ENCODE results near the gene CIDEB. TPM values are rescaled to one million over a fixed set of nuclear protein-coding genes. Genes with fewer than 3 reads are reported as not detected.

The CIDEB gene
- total and polyA plus RNA-seq, 9 donors = 8.9 to 21.1 (median 14.8) TPM

DNA sequence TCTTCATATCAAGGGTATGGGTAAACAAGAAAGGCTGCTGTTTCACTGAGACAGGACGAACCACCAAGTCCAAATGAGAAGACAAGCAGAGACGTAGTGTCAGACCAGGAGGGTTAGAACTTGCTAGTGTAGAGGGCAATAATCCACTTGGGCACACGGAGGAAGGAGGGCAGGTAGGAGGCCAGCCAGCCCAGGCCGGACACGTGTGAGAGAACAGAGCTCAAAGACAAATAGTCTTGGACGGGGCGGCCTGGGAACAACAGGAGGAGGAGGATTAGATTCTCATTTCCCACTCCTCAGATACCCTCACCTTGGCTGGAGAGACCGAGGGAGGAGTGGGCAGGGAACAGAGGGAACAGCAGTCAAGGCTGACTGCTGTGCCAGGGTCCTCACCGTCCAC is 17.0 kb downstream of the CIDEB start:
- no peaks in the 10 kb centered on the region for H3K9me3 ChIP-seq (replicated peaks; ENCODE audit: control insufficient read depth, low read depth, low read length)
- H3K36me3 ChIP-seq (ENCODE audit: control insufficient read depth, insufficient read depth, low read length) = peaks cover 39% of the 10 kb centered on the region
- no peaks in the 10 kb centered on the region for H3K27me3 ChIP-seq (ENCODE audit: control insufficient read depth, insufficient read depth, low read length)
- no peak for DNase-seq
- no peaks in the 10 kb centered on the region for H3K4me1 ChIP-seq (ENCODE audit: control insufficient read depth, insufficient read depth, low read length)
- H3K27ac ChIP-seq (ENCODE audit: low read length) = no peak overlapping the region
- WGBS (ENCODE audit: insufficient coverage) = 67% methylated on average over 4 of the region's 9 CpGs
- no peak overlapping the region for H3K4me3 ChIP-seq (ENCODE audit: low read length)

DNA sequence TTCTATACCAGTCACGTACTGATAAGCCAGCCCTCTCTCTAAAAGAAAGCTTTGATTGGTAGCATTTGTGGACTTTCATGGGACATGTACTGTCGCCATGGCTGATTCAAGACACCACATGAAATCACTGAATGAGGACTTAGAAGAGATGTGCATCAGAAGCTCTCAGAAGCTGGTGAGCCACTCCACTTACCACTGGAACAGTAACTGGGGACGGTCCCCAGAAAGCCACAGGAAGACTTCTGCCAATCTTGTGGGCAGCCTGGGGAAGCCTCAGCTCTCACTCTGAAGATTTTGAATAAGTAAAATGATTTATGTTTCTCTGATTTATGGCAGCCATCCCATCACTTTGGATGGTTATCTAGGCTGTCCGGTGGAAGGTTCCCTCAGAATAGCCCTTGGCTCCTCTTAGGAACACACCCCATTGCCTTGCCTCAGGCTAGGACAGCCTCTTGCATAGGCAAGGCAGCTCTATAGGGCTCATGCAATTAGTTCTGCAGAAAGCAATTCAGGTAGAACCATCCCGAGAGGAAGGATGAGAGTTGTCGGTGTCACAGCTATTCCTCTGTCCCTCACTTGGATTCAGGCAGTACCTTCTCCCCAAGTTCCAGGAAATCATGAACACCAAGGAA is 18.0 kb downstream of the CIDEB start:
- Histone ChIP-seq H3K27ac (ENCODE audit: low read length) (no peak overlapping the region), H3K27me3 (ENCODE audit: control insufficient read depth, insufficient read depth, low read length) (no peaks in the 10 kb centered on the region), H3K9me3 (replicated peaks; ENCODE audit: control insufficient read depth, low read depth, low read length) (no peaks in the 10 kb centered on the region), H3K36me3 (ENCODE audit: control insufficient read depth, insufficient read depth, low read length) (peaks cover 34% of the 10 kb centered on the region), H3K4me3 (ENCODE audit: low read length) (no peak overlapping the region), H3K4me1 (ENCODE audit: control insufficient read depth, insufficient read depth, low read length) (no peaks in the 10 kb centered on the region)
- 100% methylated on average over 2 of the region's 6 CpGs for WGBS (ENCODE audit: insufficient coverage)
- no peak for DNase-seq

- H3K27me3 ChIP-seq (ENCODE audit: control insufficient read depth, insufficient read depth, low read length) = no peaks in the 10 kb centered on the region
- H3K4me3 ChIP-seq (ENCODE audit: low read length) = no peak overlapping the region
- no peaks in the 10 kb centered on the region for H3K9me3 ChIP-seq (replicated peaks; ENCODE audit: control insufficient read depth, low read depth, low read length)
- no peak for DNase-seq
- H3K4me1 ChIP-seq (ENCODE audit: control insufficient read depth, insufficient read depth, low read length) = peaks cover 11% of the 10 kb centered on the region
- 92% methylated on average over 2 of the region's 5 CpGs for WGBS (ENCODE audit: insufficient coverage)
- no peak overlapping the region for H3K27ac ChIP-seq (ENCODE audit: low read length)
- H3K36me3 ChIP-seq (ENCODE audit: control insufficient read depth, insufficient read depth, low read length) = peaks cover 26% of the 10 kb centered on the region
Measured at GRCh38 chr14:24286996-24287395, 20.8 kb downstream of the CIDEB start.

DNA sequence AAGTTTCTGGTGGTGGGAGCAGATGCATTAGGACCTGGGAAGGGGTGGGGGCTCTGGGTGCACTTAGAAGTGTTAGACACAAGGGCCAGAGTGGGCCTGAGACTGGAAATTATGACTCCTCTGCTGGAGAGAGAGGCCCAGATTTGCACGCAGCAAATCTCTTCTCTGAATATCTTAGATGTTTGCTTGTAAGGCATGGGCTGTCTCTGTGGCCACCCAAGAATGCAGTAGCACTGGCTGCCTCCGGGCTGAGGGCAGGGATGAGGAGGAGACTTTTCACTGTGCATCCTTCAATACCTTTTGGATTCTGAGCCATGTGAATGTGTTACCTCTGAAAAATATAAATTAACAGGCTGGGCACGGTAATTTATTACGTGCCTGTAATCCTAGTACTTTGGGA is 22.4 kb downstream of the CIDEB start:
- no peak overlapping the region for H3K27ac ChIP-seq (ENCODE audit: low read length)
- no peaks in the 10 kb centered on the region for H3K27me3 ChIP-seq (ENCODE audit: control insufficient read depth, insufficient read depth, low read length)
- H3K4me3 ChIP-seq (ENCODE audit: low read length) = no peak overlapping the region
- no peaks in the 10 kb centered on the region for H3K9me3 ChIP-seq (replicated peaks; ENCODE audit: control insufficient read depth, low read depth, low read length)
- H3K4me1 ChIP-seq (ENCODE audit: control insufficient read depth, insufficient read depth, low read length) = peaks cover 11% of the 10 kb centered on the region
- peaks cover 11% of the 10 kb centered on the region for H3K36me3 ChIP-seq (ENCODE audit: control insufficient read depth, insufficient read depth, low read length)
- 75% methylated on average over 1 of the region's 4 CpGs for WGBS (ENCODE audit: insufficient coverage)
- no peak for DNase-seq

DNA sequence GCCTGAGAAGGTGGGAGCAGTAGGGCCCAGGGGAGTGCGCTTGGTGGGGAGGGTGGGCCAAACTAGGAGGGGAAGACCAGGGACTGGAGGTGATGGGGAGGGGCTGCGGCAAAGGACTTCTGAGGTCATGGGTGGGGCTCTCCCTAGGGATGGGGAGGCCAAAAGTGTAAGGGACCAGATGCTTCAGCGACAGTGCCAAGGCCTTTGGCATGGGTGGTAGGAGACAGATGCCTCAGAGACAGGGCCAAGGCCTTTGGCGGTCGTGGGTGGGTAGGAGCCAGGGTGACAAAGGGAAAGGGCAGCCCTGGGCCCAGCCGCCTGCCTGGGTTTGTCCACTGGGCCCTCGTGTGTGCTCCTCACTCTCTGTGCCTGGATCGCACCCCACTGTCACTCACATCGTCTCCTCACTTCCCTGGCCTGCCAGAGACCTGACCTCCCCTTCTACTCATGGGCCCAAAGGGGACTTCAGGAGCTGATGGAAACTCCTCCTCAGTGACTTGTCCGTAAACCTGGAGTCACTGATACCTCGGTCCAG is 23.2 kb downstream of the CIDEB start:
- no peaks in the 10 kb centered on the region for H3K27me3 ChIP-seq (ENCODE audit: control insufficient read depth, insufficient read depth, low read length)
- H3K9me3 ChIP-seq (replicated peaks; ENCODE audit: control insufficient read depth, low read depth, low read length) = no peaks in the 10 kb centered on the region
- no peak overlapping the region for H3K27ac ChIP-seq (ENCODE audit: low read length)
- H3K4me3 ChIP-seq (ENCODE audit: low read length) = no peak overlapping the region
- no peak for DNase-seq
- peaks cover 11% of the 10 kb centered on the region for H3K4me1 ChIP-seq (ENCODE audit: control insufficient read depth, insufficient read depth, low read length)
- WGBS (ENCODE audit: insufficient coverage) = 87% methylated on average over 5 of the region's 11 CpGs
- H3K36me3 ChIP-seq (ENCODE audit: control insufficient read depth, insufficient read depth, low read length) = peaks cover 3% of the 10 kb centered on the region

- Histone ChIP-seq H3K4me1 (ENCODE audit: control insufficient read depth, insufficient read depth, low read length) (peaks cover 14% of the 10 kb centered on the region), H3K27ac (ENCODE audit: low read length) (no peak overlapping the region), H3K27me3 (ENCODE audit: control insufficient read depth, insufficient read depth, low read length) (no peaks in the 10 kb centered on the region), H3K9me3 (replicated peaks; ENCODE audit: control insufficient read depth, low read depth, low read length) (no peaks in the 10 kb centered on the region), H3K36me3 (ENCODE audit: control insufficient read depth, insufficient read depth, low read length) (no peaks in the 10 kb centered on the region), H3K4me3 (ENCODE audit: low read length) (no peak overlapping the region)
- no peak for DNase-seq
- WGBS (ENCODE audit: insufficient coverage) = 75% methylated on average over 4 of the region's 5 CpGs
Measured at GRCh38 chr14:24283796-24284460, 23.8 kb downstream of the CIDEB start.

- WGBS (ENCODE audit: insufficient coverage) = 67% methylated on average over 3 of the region's 3 CpGs
- H3K4me1 ChIP-seq (ENCODE audit: control insufficient read depth, insufficient read depth, low read length) = peaks cover 14% of the 10 kb centered on the region
- H3K27ac ChIP-seq (ENCODE audit: low read length) = no peak overlapping the region
- H3K9me3 ChIP-seq (replicated peaks; ENCODE audit: control insufficient read depth, low read depth, low read length) = no peaks in the 10 kb centered on the region
- H3K27me3 ChIP-seq (ENCODE audit: control insufficient read depth, insufficient read depth, low read length) = no peaks in the 10 kb centered on the region
- H3K4me3 ChIP-seq (ENCODE audit: low read length) = no peak overlapping the region
- H3K36me3 ChIP-seq (ENCODE audit: control insufficient read depth, insufficient read depth, low read length) = no peaks in the 10 kb centered on the region
- no peak for DNase-seq
Measured at GRCh38 chr14:24282736-24283135, 25.0 kb downstream of the CIDEB start.

- Histone ChIP-seq H3K27me3 (ENCODE audit: control insufficient read depth, insufficient read depth, low read length) (no peaks in the 10 kb centered on the region), H3K4me3 (ENCODE audit: low read length) (no peak overlapping the region), H3K4me1 (ENCODE audit: control insufficient read depth, insufficient read depth, low read length) (peaks cover 14% of the 10 kb centered on the region), H3K36me3 (ENCODE audit: control insufficient read depth, insufficient read depth, low read length) (no peaks in the 10 kb centered on the region), H3K9me3 (replicated peaks; ENCODE audit: control insufficient read depth, low read depth, low read length) (no peaks in the 10 kb centered on the region), H3K27ac (ENCODE audit: low read length) (no peak overlapping the region)
- DNase-seq = no peak
- 84% methylated on average over 3 of the region's 7 CpGs for WGBS (ENCODE audit: insufficient coverage)
Measured at GRCh38 chr14:24281636-24282035, 26.1 kb downstream of the CIDEB start.

- H3K4me1 ChIP-seq (ENCODE audit: control insufficient read depth, insufficient read depth, low read length) = peaks cover 14% of the 10 kb centered on the region
- H3K4me3 ChIP-seq (ENCODE audit: low read length) = no peak overlapping the region
- no peak overlapping the region for H3K27ac ChIP-seq (ENCODE audit: low read length)
- H3K36me3 ChIP-seq (ENCODE audit: control insufficient read depth, insufficient read depth, low read length) = no peaks in the 10 kb centered on the region
- no peaks in the 10 kb centered on the region for H3K27me3 ChIP-seq (ENCODE audit: control insufficient read depth, insufficient read depth, low read length)
- H3K9me3 ChIP-seq (replicated peaks; ENCODE audit: control insufficient read depth, low read depth, low read length) = no peaks in the 10 kb centered on the region
- WGBS (ENCODE audit: insufficient coverage) = 81% methylated on average over 6 of the region's 6 CpGs
- DNase-seq = no peak
Measured at GRCh38 chr14:24280797-24281460, 26.8 kb downstream of the CIDEB start.
